Uterus (tissue), 4 donors: ENCODE data around the gene TMEM9B. TPM values are rescaled to one million over a fixed set of nuclear protein-coding genes. Genes with fewer than 3 reads are reported as not detected.

ENCODE experiments used
- DNase-seq, 2 donors: peaks; one replicate each; pipeline ENCODE4 v3.0.0-alpha.2; 2019 to 2020
- H3K27ac ChIP-seq, 2 donors: fragments of 200-600 bp; sonication (generic); 1 replicate in 1 of 2; 2 replicates in 1 of 2; pipeline ENCODE4 v1.5.1; 2016 to 2018
- H3K27me3 ChIP-seq, 2 donors: fragments of 200-600 bp; sonication (generic); one replicate each; pipeline ENCODE4 v1.5.1; 2018 to 2019; ENCODE audit warnings: control low read depth in 1 of 2
- H3K36me3 ChIP-seq, 2 donors: fragments of 200-600 bp; sonication (generic); one replicate each; pipeline ENCODE4 v1.5.1; 2019; ENCODE audit warnings: control low read depth in 1 of 2
- H3K4me1 ChIP-seq, 2 donors: fragments of 200-600 bp; sonication (generic); one replicate each; pipeline ENCODE4 v1.5.1; 2018 to 2019; ENCODE audit warnings: control low read depth in 1 of 2
- H3K4me3 ChIP-seq, 2 donors: fragments of 200-600 bp; sonication (generic); 1 replicate in 1 of 2; 2 replicates in 1 of 2; pipeline ENCODE4 v1.5.1; 2018 to 2019; ENCODE audit warnings: mild to moderate bottlenecking in 1 of 2
- H3K9me3 ChIP-seq, 2 donors: fragments of 200-600 bp; sonication (generic); one replicate each; pipeline ENCODE4 v1.5.1; 2019; ENCODE audit warnings: control low read depth in 1 of 2
- CTCF ChIP-seq, 4 experiments: fragments of 200-600 bp in 2 of 4; fragments of 450-650 bp in 2 of 4; sonication (generic) in 2 of 4; IDR thresholded peaks; one replicate each; pipeline ENCODE4 v1.5.1; 2016 to 2019; ENCODE audit warnings: antibody characterized with exemption in 4 of 4, mild to moderate bottlenecking in 2 of 4, moderate library complexity in 1 of 4
- POLR2A ChIP-seq, 2 donors: fragments of 450-650 bp; IDR thresholded peaks; one replicate each; pipeline ENCODE4 v1.6.1; 2016; ENCODE audit warnings: antibody characterized with exemption in 2 of 2, mild to moderate bottlenecking in 1 of 2, moderate library complexity in 1 of 2
- intact Hi-C: fragments of 100-400 bp; cut with DNase I; formaldehyde crosslinking; loops from one replicate; pipeline ENCODE4 v1.15.1; 2023; ENCODE audit warnings: low total_unique reads
- total RNA-seq, 4 donors: library from RNA; depleted of rRNA in 3 of 4; stranded (reverse); fragments of >200 nt in 3 of 4; gene quantifications; one replicate each; pipeline versions ENCODE4 v1.1.0 to v1.2.4, GENCODE V29; 2014 to 2023
- donor health status: DM: yes; HTN: yes; CAD: no.

Gene TMEM9B
- total RNA-seq, 4 donors from 2014 or later: 11.0 to 39.1 (median 28.1) TPM

GRCh38 chr11:8973121-8973520, 8.9 kb upstream of the TMEM9B start:
- intact Hi-C loops: no loop called here
- Histone ChIP-seq H3K27me3 (no peaks in the 10 kb centered on the region), H3K27ac (no peak overlapping the region), H3K4me3 (no peak overlapping the region), H3K4me1 (no peaks in the 10 kb centered on the region), H3K36me3 (no peaks in the 10 kb centered on the region), H3K9me3 (no peaks in the 10 kb centered on the region)
- no peak for TF ChIP-seq POLR2A (IDR thresholded peaks at IDR 0.05)
- no peak for DNase-seq

GRCh38 chr11:8971924-8972316, 7.7 kb upstream of the TMEM9B start:
- Histone ChIP-seq H3K4me1 (no peaks in the 10 kb centered on the region), H3K36me3 (no peaks in the 10 kb centered on the region), H3K27me3 (no peaks in the 10 kb centered on the region), H3K4me3 (no peak overlapping the region), H3K27ac (no peak overlapping the region), H3K9me3 (no peaks in the 10 kb centered on the region)
- TF ChIP-seq CTCF (IDR thresholded peaks at IDR 0.05) (no peak), POLR2A (IDR thresholded peaks at IDR 0.05) (no peak)
- intact Hi-C loops: no loop called here
- DNase-seq: no peak

- H3K9me3 ChIP-seq: no peaks in the 10 kb centered on the region
- no peak for DNase-seq
- H3K36me3 ChIP-seq: no peaks in the 10 kb centered on the region
- H3K4me3 ChIP-seq: no peak overlapping the region
- H3K4me1 ChIP-seq: no peaks in the 10 kb centered on the region
- intact Hi-C loops: no loop called here
- H3K27me3 ChIP-seq: no peaks in the 10 kb centered on the region
- H3K27ac ChIP-seq: no peak overlapping the region
- TF ChIP-seq POLR2A (IDR thresholded peaks at IDR 0.05) (no peak), CTCF (IDR thresholded peaks at IDR 0.05) (no peak)
These were observed 7.1 kb upstream of the TMEM9B start for GRCh38 chr11:8971196-8971923.

- intact Hi-C loops: no loop called here
- Histone ChIP-seq H3K36me3 (no peaks in the 10 kb centered on the region), H3K27ac (no peak overlapping the region), H3K4me3 (no peak overlapping the region), H3K9me3 (no peaks in the 10 kb centered on the region), H3K4me1 (peaks cover 0 to 6% of the 10 kb centered on the region in 2 donors), H3K27me3 (no peaks in the 10 kb centered on the region)
- DNase-seq: no peak
- TF ChIP-seq CTCF (IDR thresholded peaks at IDR 0.05): no peak
- TF ChIP-seq POLR2A (IDR thresholded peaks at IDR 0.05): no peak
These were observed 2.9 kb upstream of the TMEM9B start for GRCh38 chr11:8967184-8967583.

GRCh38 chr11:8963569-8964323, 496 bp downstream of the TMEM9B start:
- no peaks in the 10 kb centered on the region for H3K36me3 ChIP-seq
- no peaks in the 10 kb centered on the region for H3K27me3 ChIP-seq
- H3K4me3 ChIP-seq: peak overlapping the region; percentile 86 to 93
- H3K27ac ChIP-seq: peak overlapping the region; percentile 91 to 93
- no peaks in the 10 kb centered on the region for H3K9me3 ChIP-seq
- TF ChIP-seq CTCF (IDR thresholded peaks at IDR 0.05) (no peak), POLR2A (IDR thresholded peaks at IDR 0.05) (no peak)
- peak in 1 of 2 donors; percentile 71 for DNase-seq
- H3K4me1 ChIP-seq: peaks cover 0 to 6% of the 10 kb centered on the region in 2 donors
- intact Hi-C loops: no loop called here
